PC-9 (cell line): ENCODE data around the gene COX14.

ENCODE experiments used
- EZH2 ChIP-seq: fragments of 200-600 bp; sonication (generic); IDR thresholded peaks from 2 replicates; pipeline ENCODE4 v1.8.0; 2017; ENCODE audit warnings: antibody characterized with exemption, low read depth
- TF ChIP-seq, protein P1 (sequence below): fragments of 200-600 bp; sonication (generic); conservative IDR thresholded peaks from 2 replicates; pipeline ENCODE4 v1.6.1; 2017; ENCODE audit warnings: mixed run types, antibody characterized with exemption, mild to moderate bottlenecking, moderate library complexity

DNA sequence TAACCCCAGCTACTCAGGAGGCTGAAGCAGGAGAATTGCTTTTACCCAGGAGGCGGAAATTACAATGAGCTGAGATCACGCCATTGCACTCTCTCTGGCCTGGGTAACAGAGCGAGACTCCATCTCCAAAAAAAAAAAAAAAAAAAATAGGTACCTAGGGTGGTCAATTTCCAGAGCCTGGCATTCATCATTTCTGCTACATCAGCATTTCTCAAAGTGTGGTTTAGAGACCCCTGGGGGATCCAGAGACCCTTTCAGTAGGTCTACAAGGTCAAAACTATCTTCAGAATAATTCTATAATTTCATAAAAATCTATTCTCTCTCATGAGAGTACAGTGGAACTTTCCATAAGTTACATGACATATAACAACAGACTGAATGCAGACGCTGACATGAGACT, 35.2 kb downstream of the COX14 start:
- no peak for TF ChIP-seq EZH2
- TF ChIP-seq, protein P1, sequence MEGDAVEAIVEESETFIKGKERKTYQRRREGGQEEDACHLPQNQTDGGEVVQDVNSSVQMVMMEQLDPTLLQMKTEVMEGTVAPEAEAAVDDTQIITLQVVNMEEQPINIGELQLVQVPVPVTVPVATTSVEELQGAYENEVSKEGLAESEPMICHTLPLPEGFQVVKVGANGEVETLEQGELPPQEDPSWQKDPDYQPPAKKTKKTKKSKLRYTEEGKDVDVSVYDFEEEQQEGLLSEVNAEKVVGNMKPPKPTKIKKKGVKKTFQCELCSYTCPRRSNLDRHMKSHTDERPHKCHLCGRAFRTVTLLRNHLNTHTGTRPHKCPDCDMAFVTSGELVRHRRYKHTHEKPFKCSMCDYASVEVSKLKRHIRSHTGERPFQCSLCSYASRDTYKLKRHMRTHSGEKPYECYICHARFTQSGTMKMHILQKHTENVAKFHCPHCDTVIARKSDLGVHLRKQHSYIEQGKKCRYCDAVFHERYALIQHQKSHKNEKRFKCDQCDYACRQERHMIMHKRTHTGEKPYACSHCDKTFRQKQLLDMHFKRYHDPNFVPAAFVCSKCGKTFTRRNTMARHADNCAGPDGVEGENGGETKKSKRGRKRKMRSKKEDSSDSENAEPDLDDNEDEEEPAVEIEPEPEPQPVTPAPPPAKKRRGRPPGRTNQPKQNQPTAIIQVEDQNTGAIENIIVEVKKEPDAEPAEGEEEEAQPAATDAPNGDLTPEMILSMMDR, result no peak
